Testis (tissue), 3 donors: ENCODE measurements around the gene ALOX5AP. TPM values are rescaled to one million over a fixed set of nuclear protein-coding genes. Genes with fewer than 3 reads are reported as not detected.

ENCODE experiments used
- DNase-seq: peaks from one replicate; pipeline ENCODE4 v3.0.0-alpha.2; 2019
- H3K27ac ChIP-seq, 2 donors: fragments of 200-600 bp; sonication (generic); one replicate each; pipeline ENCODE4 v1.5.1; 2019
- H3K27me3 ChIP-seq: fragments of 200-600 bp; sonication (generic); one replicate; pipeline ENCODE4 v1.5.1; 2019
- H3K36me3 ChIP-seq: fragments of 200-600 bp; sonication (generic); one replicate; pipeline ENCODE4 v1.5.1; 2017; ENCODE audit warnings: low read depth; ENCODE audit errors: missing control alignments
- H3K4me1 ChIP-seq: fragments of 200-600 bp; sonication (generic); one replicate; pipeline ENCODE4 v1.5.1; 2019
- H3K4me3 ChIP-seq, 2 donors: fragments of 200-600 bp; sonication (generic); one replicate each; pipeline ENCODE4 v1.5.1; 2017 to 2019
- H3K9me3 ChIP-seq: fragments of 200-600 bp; sonication (generic); one replicate; pipeline ENCODE4 v1.5.1; 2017
- CTCF ChIP-seq, 3 experiments: fragments of 450-650 bp in 2 of 3; fragments of 200-600 bp in 1 of 3; sonication (generic) in 1 of 3; IDR thresholded peaks; one replicate each; pipeline ENCODE4 v1.5.1; 2016 to 2019; ENCODE audit warnings: antibody characterized with exemption in 3 of 3, mild to moderate bottlenecking in 2 of 3, moderate library complexity in 1 of 3
- POLR2A ChIP-seq: fragments of 450-650 bp; IDR thresholded peaks from one replicate; pipeline ENCODE4 v1.6.1; 2017; ENCODE audit warnings: antibody characterized with exemption, mild to moderate bottlenecking, moderate library complexity
- WGBS, 2 donors: methylation state at CpG; one replicate each; pipeline ENCODE4 v1.1.5; 2018; 5-methylcytosine and 5-hydroxymethylcytosine counted together
- intact Hi-C: fragments of 100-400 bp; cut with DNase I; formaldehyde crosslinking; loops from one replicate; pipeline ENCODE4 v1.15.1; 2023; ENCODE audit warnings: low total_unique reads
- polyA plus RNA-seq: library from polyadenylated mRNA; stranded (reverse); fragments of 350-450 nt; fragmentation: Illumina TruSeq; extraction: RNeasy Lipid Tissue Mini Kit (QIAGEN cat#74804); gene quantifications from one replicate; pipeline ENCODE4 v1.2.3, GENCODE V29; 2014; ENCODE audit warnings: low read depth, low replicate concordance; ENCODE audit not compliant: insufficient read depth
- total RNA-seq, 2 donors: library from RNA; depleted of rRNA; stranded (reverse); fragments of >200 nt; gene quantifications; one replicate each; pipeline ENCODE4 v1.2.3, GENCODE V29; 2016

ALOX5AP gene
- total and polyA plus RNA-seq, 3 donors from 2014 or later: 2.5 to 13.4 (median 7.3) TPM

- TF ChIP-seq CTCF (IDR thresholded peaks at IDR 0.05): no peak
- TF ChIP-seq POLR2A: no peak
- Histone ChIP-seq H3K36me3 (no peaks in the 10 kb centered on the region), H3K9me3 (no peaks in the 10 kb centered on the region), H3K27ac (no peak overlapping the region), H3K27me3 (no peaks in the 10 kb centered on the region), H3K4me1 (no peaks in the 10 kb centered on the region), H3K4me3 (no peak overlapping the region)
- no peak for DNase-seq
- intact Hi-C loops: no loop called here
- WGBS, 2 donors: 87 to 88% methylated on average over 6 of the region's 6 CpGs
Observed at GRCh38 chr13:30727491-30728355, 7.6 kb upstream of the ALOX5AP start.

- intact Hi-C loops: no loop called here
- H3K4me1 ChIP-seq: no peaks in the 10 kb centered on the region
- TF ChIP-seq CTCF (IDR thresholded peaks at IDR 0.05): no peak
- TF ChIP-seq POLR2A: no peak
- no peak overlapping the region for H3K4me3 ChIP-seq
- H3K27ac ChIP-seq: no peak overlapping the region
- no peaks in the 10 kb centered on the region for H3K9me3 ChIP-seq
- H3K27me3 ChIP-seq: no peaks in the 10 kb centered on the region
- WGBS, 2 donors: 82 to 93% methylated on average over 8 of the region's 8 CpGs
- DNase-seq: no peak
- H3K36me3 ChIP-seq: no peaks in the 10 kb centered on the region
Observed at GRCh38 chr13:30729801-30730200, 5.5 kb upstream of the ALOX5AP start.

- no peak for TF ChIP-seq POLR2A
- no peak for TF ChIP-seq CTCF (IDR thresholded peaks at IDR 0.05)
- Histone ChIP-seq H3K9me3 (no peaks in the 10 kb centered on the region), H3K27ac (no peak overlapping the region), H3K4me1 (no peaks in the 10 kb centered on the region), H3K27me3 (no peaks in the 10 kb centered on the region), H3K4me3 (no peak overlapping the region), H3K36me3 (no peaks in the 10 kb centered on the region)
- intact Hi-C loops: no loop called here
- 75 to 78% methylated on average over 7 of the region's 7 CpGs for WGBS, 2 donors
- DNase-seq: no peak
Observed at GRCh38 chr13:30730526-30730925, 4.8 kb upstream of the ALOX5AP start.

- no peaks in the 10 kb centered on the region for H3K36me3 ChIP-seq
- no peaks in the 10 kb centered on the region for H3K9me3 ChIP-seq
- no peaks in the 10 kb centered on the region for H3K4me1 ChIP-seq
- no peaks in the 10 kb centered on the region for H3K27me3 ChIP-seq
- 26 to 33% methylated on average over 18 to 21 of the region's 21 CpGs for WGBS, 2 donors
- TF ChIP-seq CTCF (IDR thresholded peaks at IDR 0.05): no peak
- TF ChIP-seq POLR2A: no peak
- intact Hi-C loops: no loop called here
- peak overlapping the region; percentile 9 to 29 for H3K4me3 ChIP-seq
- H3K27ac ChIP-seq: no peak overlapping the region
- DNase-seq: no peak
Observed at GRCh38 chr13:30731361-30732045, 3.8 kb upstream of the ALOX5AP start.
